GM18909 (cell line): ENCODE data around the gene PKD1.
"Not testable (repeated sequence)": the region's sequence is repeated elsewhere in the genome, so short reads cannot be mapped to it uniquely, and the experiment has no call there.

Source experiments
- ATAC-seq: cut with Tn5 transposase; IDR thresholded peaks from one replicate; pipeline ENCODE4 v1.9.1; 2021; ENCODE audit warnings: mild to moderate bottlenecking; ENCODE audit not compliant: unreplicated experiment, poor library complexity

The PKD1 gene

GRCh38 chr16:2135770-2136490 lies at the start of gene PKD1:
Gene PKD1, minus strand, starts transcription at chr16:2135898. Its CDS starts 209 bp downstream, at chr16:2135689.
- not testable (repeated sequence) for ATAC-seq

- ATAC-seq: no peak
Observed at GRCh38 chr16:2184962-2185361, 49.3 kb upstream of the PKD1 start.

- no peak for ATAC-seq
Observed at GRCh38 chr16:2184346-2184745, 48.6 kb upstream of the PKD1 start.

- no peak for ATAC-seq
Observed at GRCh38 chr16:2183671-2184070, 48.0 kb upstream of the PKD1 start.

- ATAC-seq: no peak
Observed at GRCh38 chr16:2181952-2182351, 46.3 kb upstream of the PKD1 start.

GRCh38 chr16:2180962-2181923 lies 45.5 kb upstream of the PKD1 start:
- no peak for ATAC-seq

- no peak for ATAC-seq
Observed at GRCh38 chr16:2180461-2180860, 44.8 kb upstream of the PKD1 start.

- no peak for ATAC-seq
Observed at GRCh38 chr16:2179576-2179975, 43.9 kb upstream of the PKD1 start.

GRCh38 chr16:2179107-2179501 lies 43.4 kb upstream of the PKD1 start:
- ATAC-seq: no peak

- no peak for ATAC-seq
Observed at GRCh38 chr16:2178321-2179106, 42.8 kb upstream of the PKD1 start.

- ATAC-seq: no peak
Observed at GRCh38 chr16:2177561-2177960, 41.9 kb upstream of the PKD1 start.

- no peak for ATAC-seq
Observed at GRCh38 chr16:2177101-2177500, 41.4 kb upstream of the PKD1 start.

- no peak for ATAC-seq
Observed at GRCh38 chr16:2176047-2176446, 40.3 kb upstream of the PKD1 start.

- no peak for ATAC-seq
Observed at GRCh38 chr16:2175454-2175853, 39.8 kb upstream of the PKD1 start.

- no peak for ATAC-seq
Observed at GRCh38 chr16:2174396-2175131, 38.9 kb upstream of the PKD1 start.

GRCh38 chr16:2173916-2174315 lies 38.2 kb upstream of the PKD1 start:
- ATAC-seq: no peak

- ATAC-seq: no peak
Observed at GRCh38 chr16:2173366-2173765, 37.7 kb upstream of the PKD1 start.

- no peak for ATAC-seq
Observed at GRCh38 chr16:2172688-2173335, 37.1 kb upstream of the PKD1 start.

- no peak for ATAC-seq
Observed at GRCh38 chr16:2171601-2172178, 36.0 kb upstream of the PKD1 start.
